Activated CD4-positive, alpha-beta memory T cell treated with anti-CD3 and anti-CD28 coated beads, Interleukin-2, amount 10 ng/mL, durations not matched to agents 7 days and 5 days (primary cell): Measurements from ENCODE around the gene SOCS2. TPM values are rescaled to one million over a fixed set of nuclear protein-coding genes. Genes with fewer than 3 reads are reported as not detected.
"Not testable (repeated sequence)": the region's sequence is repeated elsewhere in the genome, so short reads cannot be mapped to it uniquely, and the experiment has no call there.

ENCODE experiments used
- CTCF ChIA-PET: fragments of 350-600 bp; sonication (Branson Sonifier 250); formaldehyde crosslinking; loops from one replicate; lab custom pipeline; 2021; ENCODE audit warnings: antibody characterized with exemption, inconsistent platforms; lab: Charles Lee
- POLR2A ChIA-PET: fragments of 350-600 bp; sonication (Branson Sonifier 250); formaldehyde crosslinking; loops from one replicate; lab custom pipeline; 2021; ENCODE audit warnings: antibody characterized with exemption; lab: Charles Lee
- DNase-seq: peaks from one replicate; pipeline ENCODE4 v3.0.0-alpha.2; 2020
- H3K27ac Mint-ChIP-seq: one replicate; pipeline ENCODE4 v1.8.0; 2021; ENCODE audit warnings: mild to moderate bottlenecking, mixed read lengths
- H3K27me3 Mint-ChIP-seq: one replicate; pipeline ENCODE4 v1.8.0; 2021; ENCODE audit warnings: mixed read lengths
- H3K36me3 Mint-ChIP-seq: one replicate; pipeline ENCODE4 v1.8.0; 2021; ENCODE audit warnings: low read depth, mixed read lengths
- H3K4me1 Mint-ChIP-seq: one replicate; pipeline ENCODE4 v1.8.0; 2021; ENCODE audit warnings: mixed read lengths
- H3K4me3 Mint-ChIP-seq: one replicate; pipeline ENCODE4 v1.8.0; 2021; ENCODE audit warnings: mild to moderate bottlenecking, mixed read lengths
- H3K9me3 Mint-ChIP-seq: one replicate; pipeline ENCODE4 v1.8.0; 2021; ENCODE audit warnings: mixed read lengths
- total RNA-seq, 2 experiments: library from RNA; stranded (reverse); gene quantifications; one replicate each; pipeline ENCODE4 v1.2.3, GENCODE V29; 2021

SOCS2 gene
- total RNA-seq, 2 experiments from 2014 or later = 44.3 to 47.3 TPM

- H3K27ac Mint-ChIP-seq, H3K4me3 Mint-ChIP-seq, H3K4me1 Mint-ChIP-seq, POLR2A ChIA-PET, H3K27me3 Mint-ChIP-seq, DNase-seq, H3K9me3 Mint-ChIP-seq, H3K36me3 Mint-ChIP-seq: not testable (repeated sequence)
- CTCF ChIA-PET = interaction anchor here (0.7 kb wide), 1 partner anchor 126 kb away, joined by 3 read pairs; no protein-coding TSS in a partner anchor
Observed at GRCh38 chr12:93625295-93625645, 52.8 kb downstream of the SOCS2 start.

DNA sequence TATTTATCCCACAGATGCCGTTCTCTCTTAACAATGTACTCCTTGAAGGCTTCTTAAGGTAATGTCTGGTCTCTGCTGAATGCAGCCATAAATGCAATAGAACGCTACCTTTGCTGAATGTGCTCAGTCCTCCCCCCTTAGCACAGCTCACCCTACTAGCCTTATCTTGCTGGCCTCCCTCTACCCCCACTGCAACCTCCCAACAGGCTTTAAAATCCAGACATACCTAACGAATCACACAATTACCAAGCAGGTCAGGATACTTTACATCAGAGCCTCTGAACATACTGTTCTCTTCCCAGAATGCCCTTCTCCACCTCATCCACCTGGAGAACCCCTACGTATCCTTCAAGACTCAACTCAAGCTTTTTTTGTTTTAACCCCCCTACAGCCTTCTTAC is 53.7 kb downstream of the SOCS2 start:
- peaks cover 3% of the 10 kb centered on the region for H3K9me3 Mint-ChIP-seq
- no peaks in the 10 kb centered on the region for H3K4me1 Mint-ChIP-seq
- ChIA-PET CTCF (no interaction called here), POLR2A (no interaction called here)
- H3K27ac Mint-ChIP-seq = no peak overlapping the region
- no peak for DNase-seq
- no peaks in the 10 kb centered on the region for H3K36me3 Mint-ChIP-seq
- H3K4me3 Mint-ChIP-seq = no peak overlapping the region
- H3K27me3 Mint-ChIP-seq = no peaks in the 10 kb centered on the region

Other genes starting within 250 kb of the SOCS2 start
- gene NUDT4, start 194.8 kb upstream of the SOCS2 start, total RNA-seq = 10 to 100 TPM; 44.2 to 47.3 TPM
- gene UBE2N, start 130.7 kb upstream of the SOCS2 start, total RNA-seq = 100 to 1,000 TPM; 159 to 170 TPM
- gene MRPL42, start 105.2 kb upstream of the SOCS2 start, total RNA-seq = 10 to 100 TPM; 57.2 to 58.0 TPM
- gene CRADD, start 104.7 kb downstream of the SOCS2 start, total RNA-seq = 10 to 100 TPM; 12.7 to 14.1 TPM